ENCODE results near the gene FBXL22.

DNA sequence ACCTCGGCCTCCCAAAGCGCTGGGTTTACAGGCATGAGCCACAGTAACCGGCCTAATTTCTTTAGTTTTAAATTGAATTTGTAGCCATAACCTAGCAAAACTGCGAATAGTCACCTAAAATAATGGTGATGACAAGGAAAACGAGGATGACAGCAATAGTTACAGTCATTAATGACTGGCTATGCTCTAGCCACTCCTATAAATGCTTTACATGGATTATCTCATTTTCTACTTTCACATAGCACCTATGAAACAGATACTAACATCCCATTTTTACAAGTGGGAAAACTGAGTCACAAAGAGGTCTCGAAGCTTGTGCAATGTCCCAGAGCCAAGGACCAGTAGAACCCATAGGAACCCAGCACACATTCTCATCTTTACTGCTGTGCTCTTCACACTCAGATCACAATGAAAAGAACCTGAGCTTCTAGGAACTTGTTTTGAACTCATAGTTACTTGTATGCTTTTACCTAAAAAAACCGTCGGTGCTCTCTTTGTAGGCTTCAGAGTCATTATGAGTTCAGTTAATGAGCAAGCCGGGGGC, 39.4 kb downstream of the FBXL22 start:
- TF ChIP-seq, protein P1, sequence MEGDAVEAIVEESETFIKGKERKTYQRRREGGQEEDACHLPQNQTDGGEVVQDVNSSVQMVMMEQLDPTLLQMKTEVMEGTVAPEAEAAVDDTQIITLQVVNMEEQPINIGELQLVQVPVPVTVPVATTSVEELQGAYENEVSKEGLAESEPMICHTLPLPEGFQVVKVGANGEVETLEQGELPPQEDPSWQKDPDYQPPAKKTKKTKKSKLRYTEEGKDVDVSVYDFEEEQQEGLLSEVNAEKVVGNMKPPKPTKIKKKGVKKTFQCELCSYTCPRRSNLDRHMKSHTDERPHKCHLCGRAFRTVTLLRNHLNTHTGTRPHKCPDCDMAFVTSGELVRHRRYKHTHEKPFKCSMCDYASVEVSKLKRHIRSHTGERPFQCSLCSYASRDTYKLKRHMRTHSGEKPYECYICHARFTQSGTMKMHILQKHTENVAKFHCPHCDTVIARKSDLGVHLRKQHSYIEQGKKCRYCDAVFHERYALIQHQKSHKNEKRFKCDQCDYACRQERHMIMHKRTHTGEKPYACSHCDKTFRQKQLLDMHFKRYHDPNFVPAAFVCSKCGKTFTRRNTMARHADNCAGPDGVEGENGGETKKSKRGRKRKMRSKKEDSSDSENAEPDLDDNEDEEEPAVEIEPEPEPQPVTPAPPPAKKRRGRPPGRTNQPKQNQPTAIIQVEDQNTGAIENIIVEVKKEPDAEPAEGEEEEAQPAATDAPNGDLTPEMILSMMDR (conservative IDR thresholded peaks at IDR 0.05; ENCODE audit: low read depth in 2 of 2), result no peak
- no peak for TF ChIP-seq POLR2AphosphoS5 (IDR thresholded peaks at IDR 0.05; ENCODE audit: low read depth)
- TF ChIP-seq EZH2 (IDR thresholded peaks at IDR 0.05; ENCODE audit: low read depth, unreplicated experiment), result no peak
- no peak for TF ChIP-seq EZH2phosphoT487 (IDR thresholded peaks at IDR 0.05; ENCODE audit: unreplicated experiment)
- TF ChIP-seq CREB1 (CRISPR knock-in tag; IDR thresholded peaks at IDR 0.05; ENCODE audit: low read depth), result no peak
- TF ChIP-seq NANOG (IDR thresholded peaks at IDR 0.05; ENCODE audit: borderline replicate concordance), result no peak

All from GM23338 (cell line).